ENCODE measurements around the gene ENPP6.

DNA sequence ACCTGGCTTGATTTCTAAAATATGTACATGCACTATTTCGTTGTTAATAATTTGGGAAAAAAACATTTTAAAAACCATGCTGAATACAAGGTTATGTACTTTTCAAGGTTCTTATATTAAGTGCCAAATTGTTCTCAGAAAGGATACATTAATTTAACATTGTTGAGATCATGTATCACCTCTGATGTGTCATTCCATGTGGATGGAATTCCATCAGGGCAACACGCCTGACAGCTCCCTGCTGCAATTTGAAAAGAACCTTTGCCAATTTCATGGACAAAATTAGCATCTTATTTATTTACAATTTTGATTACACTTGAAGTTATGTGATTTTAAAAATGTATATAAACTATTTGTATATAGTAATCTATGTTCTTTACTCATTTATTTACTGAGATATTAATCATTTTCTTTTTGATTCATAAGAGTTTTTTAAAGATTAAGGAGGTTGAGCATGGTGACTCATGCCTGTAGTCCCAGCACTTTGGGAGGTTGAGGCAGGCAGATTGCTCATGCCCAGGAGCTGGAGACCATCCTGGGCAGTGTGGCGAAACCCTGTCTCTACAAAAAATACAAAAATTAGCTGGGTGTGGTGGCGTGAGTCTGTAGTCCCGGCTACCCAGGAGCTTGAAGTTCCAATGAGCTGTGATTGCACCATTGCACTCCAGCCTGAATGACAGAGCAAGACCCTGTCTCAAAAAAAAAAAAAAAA, 142.8 kb downstream of the ENPP6 start:
- no peak for TF ChIP-seq EGR1 (IDR thresholded peaks at IDR 0.05)
- TF ChIP-seq CEBPB (IDR thresholded peaks at IDR 0.05) = no peak
- TF ChIP-seq CREB1 (IDR thresholded peaks at IDR 0.05; ENCODE audit: low read depth) = no peak
- no peak for TF ChIP-seq TEAD4 (IDR thresholded peaks at IDR 0.05)
- TF ChIP-seq, protein P1, sequence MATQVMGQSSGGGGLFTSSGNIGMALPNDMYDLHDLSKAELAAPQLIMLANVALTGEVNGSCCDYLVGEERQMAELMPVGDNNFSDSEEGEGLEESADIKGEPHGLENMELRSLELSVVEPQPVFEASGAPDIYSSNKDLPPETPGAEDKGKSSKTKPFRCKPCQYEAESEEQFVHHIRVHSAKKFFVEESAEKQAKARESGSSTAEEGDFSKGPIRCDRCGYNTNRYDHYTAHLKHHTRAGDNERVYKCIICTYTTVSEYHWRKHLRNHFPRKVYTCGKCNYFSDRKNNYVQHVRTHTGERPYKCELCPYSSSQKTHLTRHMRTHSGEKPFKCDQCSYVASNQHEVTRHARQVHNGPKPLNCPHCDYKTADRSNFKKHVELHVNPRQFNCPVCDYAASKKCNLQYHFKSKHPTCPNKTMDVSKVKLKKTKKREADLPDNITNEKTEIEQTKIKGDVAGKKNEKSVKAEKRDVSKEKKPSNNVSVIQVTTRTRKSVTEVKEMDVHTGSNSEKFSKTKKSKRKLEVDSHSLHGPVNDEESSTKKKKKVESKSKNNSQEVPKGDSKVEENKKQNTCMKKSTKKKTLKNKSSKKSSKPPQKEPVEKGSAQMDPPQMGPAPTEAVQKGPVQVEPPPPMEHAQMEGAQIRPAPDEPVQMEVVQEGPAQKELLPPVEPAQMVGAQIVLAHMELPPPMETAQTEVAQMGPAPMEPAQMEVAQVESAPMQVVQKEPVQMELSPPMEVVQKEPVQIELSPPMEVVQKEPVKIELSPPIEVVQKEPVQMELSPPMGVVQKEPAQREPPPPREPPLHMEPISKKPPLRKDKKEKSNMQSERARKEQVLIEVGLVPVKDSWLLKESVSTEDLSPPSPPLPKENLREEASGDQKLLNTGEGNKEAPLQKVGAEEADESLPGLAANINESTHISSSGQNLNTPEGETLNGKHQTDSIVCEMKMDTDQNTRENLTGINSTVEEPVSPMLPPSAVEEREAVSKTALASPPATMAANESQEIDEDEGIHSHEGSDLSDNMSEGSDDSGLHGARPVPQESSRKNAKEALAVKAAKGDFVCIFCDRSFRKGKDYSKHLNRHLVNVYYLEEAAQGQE (IDR thresholded peaks at IDR 0.05; ENCODE audit: low read depth) = no peak
- no peak for TF ChIP-seq RAD21 (IDR thresholded peaks at IDR 0.05; ENCODE audit: low read depth)
- TF ChIP-seq EP300 (IDR thresholded peaks at IDR 0.05; ENCODE audit: borderline replicate concordance) = no peak
- no peak for TF ChIP-seq TAF1 (IDR thresholded peaks at IDR 0.05; ENCODE audit: low read depth)
- no peak for TF ChIP-seq YY1 (IDR thresholded peaks at IDR 0.05; ENCODE audit: low read depth)
- no peak for TF ChIP-seq FOXM1 (IDR thresholded peaks at IDR 0.05; ENCODE audit: borderline replicate concordance, low read depth)
- TF ChIP-seq, protein P2, sequence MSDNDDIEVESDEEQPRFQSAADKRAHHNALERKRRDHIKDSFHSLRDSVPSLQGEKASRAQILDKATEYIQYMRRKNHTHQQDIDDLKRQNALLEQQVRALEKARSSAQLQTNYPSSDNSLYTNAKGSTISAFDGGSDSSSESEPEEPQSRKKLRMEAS (IDR thresholded peaks at IDR 0.05) = no peak
- no peak for TF ChIP-seq NFIC (IDR thresholded peaks at IDR 0.05)
